Lung (tissue), 12 donors: Measurements from ENCODE around the gene DCBLD2. TPM values are rescaled to one million over a fixed set of nuclear protein-coding genes. Genes with fewer than 3 reads are reported as not detected.

ENCODE experiments used
- ATAC-seq: fragments of 200-7000 bp; cut with Tn5 transposase; one replicate; pipeline ENCODE4 v1.9.1; 2020; ENCODE audit warnings: moderate number of reproducible peaks; ENCODE audit not compliant: insufficient read depth, low FRiP score
- DNase-seq, 3 donors: peaks; one replicate each; pipeline ENCODE4 v3.0.0-alpha.2; 2013 to 2017
- H3K27ac ChIP-seq, 2 donors: one replicate each; pipeline ENCODE4 v1.5.1; 2013; ENCODE audit warnings: mild to moderate bottlenecking in 2 of 2, moderate library complexity in 2 of 2, control low read depth in 1 of 2, inconsistent platforms in 1 of 2, low read depth in 1 of 2, low read length in 1 of 2
- H3K27me3 ChIP-seq, 3 donors: one replicate each; pipeline ENCODE4 v1.5.1; 2013; ENCODE audit warnings: low read length in 2 of 3; ENCODE audit not compliant: control insufficient read depth in 3 of 3, insufficient read depth in 3 of 3
- H3K36me3 ChIP-seq, 4 donors: one replicate each; pipeline ENCODE4 v1.5.1; 2013; ENCODE audit warnings: low read length in 4 of 4, mild to moderate bottlenecking in 1 of 4, moderate library complexity in 1 of 4; ENCODE audit not compliant: control insufficient read depth in 4 of 4, insufficient read depth in 4 of 4
- H3K4me1 ChIP-seq, 5 donors: one replicate each; pipeline ENCODE4 v1.5.1; 2013; ENCODE audit warnings: low read length in 5 of 5, mild to moderate bottlenecking in 2 of 5, moderate library complexity in 1 of 5; ENCODE audit not compliant: control insufficient read depth in 5 of 5, insufficient read depth in 5 of 5
- H3K4me3 ChIP-seq: one replicate; pipeline ENCODE4 v1.5.1; 2013; ENCODE audit warnings: mild to moderate bottlenecking, control low read depth, moderate library complexity
- H3K9ac ChIP-seq, 2 donors: one replicate each; pipeline ENCODE4 v1.5.1; 2013; ENCODE audit warnings: low read length in 2 of 2, control low read depth in 1 of 2; ENCODE audit not compliant: insufficient read depth in 1 of 2
- H3K9me3 ChIP-seq, 4 donors: one replicate each; pipeline ENCODE4 v1.5.1; 2013; ENCODE audit warnings: low read length in 3 of 4, mild to moderate bottlenecking in 1 of 4, moderate library complexity in 1 of 4; ENCODE audit not compliant: control insufficient read depth in 4 of 4, insufficient read depth in 3 of 4
- CTCF ChIP-seq: IDR thresholded peaks from 2 replicates; pipeline ENCODE4 v1.5.1; 2012; ENCODE audit warnings: mild to moderate bottlenecking; ENCODE audit errors: control extremely low read depth, extremely low read depth
- WGBS, 2 donors: extraction: QIAGEN DNeasy Blood & Tissue Kit; methylation state at CpG; one replicate each; pipeline ENCODE4 v1.1.7; 2013; 5-methylcytosine and 5-hydroxymethylcytosine counted together
- polyA plus RNA-seq, 2 donors: library from polyadenylated mRNA; stranded (reverse); fragments of 200-250 nt; gene quantifications; one replicate each; pipeline ENCODE4 v1.2.1, GENCODE V29; 2013
- total RNA-seq, 2 donors: library from RNA; depleted of rRNA in 1 of 2; stranded (reverse); fragments of >200 nt in 1 of 2; gene quantifications; one replicate each; pipeline ENCODE4 v1.2.1, GENCODE V29; 2014 to 2021
- donor health status: control.
- donor health status: control.
- donor health status: Bipolar disorder and iron deficiency.
- donor health status: healthy.
- donor health status: DM: yes; HTN: yes; CAD: no.

DCBLD2 gene
- total and polyA plus RNA-seq, 4 donors, result 7.1 to 83.8 (median 18.5) TPM

- DNase-seq (no peak), ATAC-seq (no peak)
- no peak overlapping the region for H3K4me3 ChIP-seq
- H3K9me3 ChIP-seq, result no peaks in the 10 kb centered on the region
- peaks cover 1 to 19% (median 3%) of the 10 kb centered on the region in 4 donors for H3K36me3 ChIP-seq
- no peak for TF ChIP-seq CTCF
- H3K9ac ChIP-seq, result no peak overlapping the region
- peaks cover 0 to 6% (median 0%) of the 10 kb centered on the region in 5 donors for H3K4me1 ChIP-seq
- 76 to 97% methylated on average over 2 of the region's 2 CpGs for WGBS, 2 donors
- no peak overlapping the region for H3K27ac ChIP-seq
- no peaks in the 10 kb centered on the region for H3K27me3 ChIP-seq
These were observed 24.4 kb downstream of the DCBLD2 start for GRCh38 chr3:98877132-98877531.

- 73 to 74% methylated on average over 3 of the region's 3 CpGs for WGBS, 2 donors
- Histone ChIP-seq H3K27ac (no peak overlapping the region), H3K27me3 (no peaks in the 10 kb centered on the region), H3K36me3 (peaks cover 0 to 19% (median 9%) of the 10 kb centered on the region in 4 donors), H3K4me1 (peaks cover 0 to 6% (median 0%) of the 10 kb centered on the region in 5 donors), H3K9me3 (no peaks in the 10 kb centered on the region), H3K4me3 (no peak overlapping the region), H3K9ac (no peak overlapping the region)
- TF ChIP-seq CTCF, result no peak
- DNase-seq, result no peak
- no peak for ATAC-seq
These were observed 26.0 kb downstream of the DCBLD2 start for GRCh38 chr3:98875535-98875934.

- Histone ChIP-seq H3K36me3 (peaks cover 0 to 11% (median 8%) of the 10 kb centered on the region in 4 donors), H3K27me3 (no peaks in the 10 kb centered on the region), H3K4me3 (no peak overlapping the region), H3K4me1 (peaks cover 0 to 6% (median 0%) of the 10 kb centered on the region in 5 donors), H3K9me3 (no peaks in the 10 kb centered on the region), H3K9ac (no peak overlapping the region), H3K27ac (no peak overlapping the region)
- 86 to 90% methylated on average over 6 of the region's 6 CpGs for WGBS, 2 donors
- no peak for TF ChIP-seq CTCF
- ATAC-seq, result no peak
- DNase-seq, result no peak
These were observed 26.8 kb downstream of the DCBLD2 start for GRCh38 chr3:98874602-98875249.
